GM21723 (cell line): ENCODE measurements around the gene PTPN1.
"Not testable (repeated sequence)": the region's sequence is repeated elsewhere in the genome, so short reads cannot be mapped to it uniquely, and the experiment has no call there.

Source experiments
- ATAC-seq: cut with Tn5 transposase; IDR thresholded peaks from one replicate; pipeline ENCODE4 v1.9.1; 2021; ENCODE audit warnings: mild to moderate bottlenecking, moderate library complexity; ENCODE audit not compliant: unreplicated experiment

PTPN1 gene

GRCh38 chr20:50527068-50527605, 17.0 kb downstream of the PTPN1 start:
- ATAC-seq, result no peak

GRCh38 chr20:50528129-50528528, 17.9 kb downstream of the PTPN1 start:
- ATAC-seq, result no peak

GRCh38 chr20:50528804-50529351, 18.7 kb downstream of the PTPN1 start:
- ATAC-seq, result peak; percentile 54

- no peak for ATAC-seq
Measured at GRCh38 chr20:50532221-50532620, 22.0 kb downstream of the PTPN1 start.

GRCh38 chr20:50533061-50533460, 22.9 kb downstream of the PTPN1 start:
- ATAC-seq, result no peak

GRCh38 chr20:50533464-50533863, 23.3 kb downstream of the PTPN1 start:
- no peak for ATAC-seq

- no peak for ATAC-seq
Measured at GRCh38 chr20:50534567-50534966, 24.4 kb downstream of the PTPN1 start.

- ATAC-seq, result no peak
Measured at GRCh38 chr20:50535162-50535561, 25.0 kb downstream of the PTPN1 start.

- no peak for ATAC-seq
Measured at GRCh38 chr20:50536333-50536732, 26.1 kb downstream of the PTPN1 start.

GRCh38 chr20:50537546-50538201, 27.5 kb downstream of the PTPN1 start:
- ATAC-seq, result no peak

- ATAC-seq, result no peak
Measured at GRCh38 chr20:50538276-50538675, 28.1 kb downstream of the PTPN1 start.

GRCh38 chr20:50539798-50540197, 29.6 kb downstream of the PTPN1 start:
- ATAC-seq, result not testable (repeated sequence)

GRCh38 chr20:50540620-50541605, 30.7 kb downstream of the PTPN1 start:
- ATAC-seq, result no peak

- ATAC-seq, result no peak
Measured at GRCh38 chr20:50541606-50542041, 31.4 kb downstream of the PTPN1 start.

GRCh38 chr20:50543326-50543725, 33.1 kb downstream of the PTPN1 start:
- no peak for ATAC-seq

- ATAC-seq, result no peak
Measured at GRCh38 chr20:50545126-50545525, 34.9 kb downstream of the PTPN1 start.

- ATAC-seq, result no peak
Measured at GRCh38 chr20:50546729-50547314, 36.6 kb downstream of the PTPN1 start.

GRCh38 chr20:50547964-50548363, 37.8 kb downstream of the PTPN1 start:
- no peak for ATAC-seq

GRCh38 chr20:50548396-50548795, 38.2 kb downstream of the PTPN1 start:
- ATAC-seq, result no peak

GRCh38 chr20:50550531-50550930, 40.3 kb downstream of the PTPN1 start:
- no peak for ATAC-seq

GRCh38 chr20:50551288-50551687, 41.1 kb downstream of the PTPN1 start:
- no peak for ATAC-seq
